GM18526 (cell line): Measurements from ENCODE around the gene DDHD1.

ENCODE experiments used
- POLR2A ChIP-seq: IDR thresholded peaks from 3 replicates; pipeline ENCODE4 v1.6.1; 2011; ENCODE audit not compliant: insufficient read length; ENCODE audit errors: extremely low read depth

The DDHD1 gene

DNA sequence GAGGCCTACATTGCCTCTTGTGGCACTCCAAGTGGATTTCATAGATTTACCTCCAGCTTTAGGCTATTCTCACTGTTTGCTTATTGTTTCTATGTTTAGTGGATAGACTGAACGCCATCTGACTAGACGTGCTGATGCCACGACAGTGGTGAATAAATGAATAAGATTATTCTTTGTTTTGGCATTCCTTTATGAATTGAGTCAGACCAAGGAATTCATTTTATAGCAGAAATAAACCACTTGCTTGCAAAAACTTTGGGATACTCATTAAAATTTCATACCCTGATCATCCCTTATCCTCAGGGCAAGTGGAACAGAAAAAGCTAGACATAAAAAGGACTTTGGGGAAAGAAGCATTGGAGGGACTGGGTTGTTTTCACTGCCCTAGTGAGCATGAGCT, 130.5 kb downstream of the DDHD1 start:
- TF ChIP-seq POLR2A, result no peak

DNA sequence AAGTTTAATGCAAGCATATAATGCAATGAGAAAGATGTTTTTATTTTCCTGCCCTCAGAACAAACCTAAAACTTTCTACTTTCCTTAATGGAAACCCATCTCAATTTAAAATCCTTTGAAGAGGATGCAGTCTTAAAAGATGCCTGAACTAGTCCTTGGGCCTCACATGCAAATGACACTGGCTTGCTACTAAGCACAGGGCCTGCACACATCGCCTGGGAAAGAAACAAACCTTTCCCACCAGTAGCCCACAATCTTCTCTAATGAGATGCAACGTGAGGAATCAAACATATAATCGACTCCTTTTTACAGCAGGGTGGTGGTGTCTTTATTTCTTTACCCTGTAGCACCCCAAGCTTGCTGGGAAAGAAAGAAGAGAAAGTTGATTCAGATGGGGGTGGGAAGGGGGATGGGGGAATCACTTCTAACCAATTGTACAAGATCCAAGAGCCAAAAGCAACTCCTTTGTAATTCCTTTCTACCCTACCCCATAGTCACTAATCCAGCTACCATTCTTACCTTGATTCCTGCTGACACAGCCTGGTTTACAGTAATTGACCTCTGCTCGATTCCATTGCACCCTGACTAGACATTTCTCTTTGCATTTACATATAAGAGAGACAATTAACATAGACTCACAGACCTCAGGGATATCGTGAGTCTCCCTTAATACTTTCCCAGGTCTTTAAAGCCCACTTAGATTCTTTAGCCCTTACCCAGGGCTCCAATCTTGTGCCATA, 132.8 kb downstream of the DDHD1 start:
- no peak for TF ChIP-seq POLR2A

DNA sequence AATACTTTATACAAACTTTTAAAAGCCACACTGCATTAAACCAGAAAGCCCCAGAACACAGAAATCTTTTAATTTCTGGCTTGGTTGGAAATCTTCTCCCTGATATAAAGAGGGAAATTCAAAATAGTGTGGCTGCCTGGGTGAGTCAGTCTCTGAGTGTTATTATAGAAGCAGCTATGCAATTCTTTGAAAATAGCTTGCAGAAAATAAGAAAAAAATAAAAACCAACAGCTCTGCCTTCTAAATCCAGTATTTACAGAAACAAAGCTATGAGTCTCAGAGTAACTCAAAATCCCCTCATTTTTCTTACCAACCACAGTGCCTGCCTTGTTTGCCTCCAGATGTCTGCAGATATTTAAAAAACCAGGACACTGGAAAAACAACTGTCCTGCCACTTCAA, 133.7 kb downstream of the DDHD1 start:
- no peak for TF ChIP-seq POLR2A

DNA sequence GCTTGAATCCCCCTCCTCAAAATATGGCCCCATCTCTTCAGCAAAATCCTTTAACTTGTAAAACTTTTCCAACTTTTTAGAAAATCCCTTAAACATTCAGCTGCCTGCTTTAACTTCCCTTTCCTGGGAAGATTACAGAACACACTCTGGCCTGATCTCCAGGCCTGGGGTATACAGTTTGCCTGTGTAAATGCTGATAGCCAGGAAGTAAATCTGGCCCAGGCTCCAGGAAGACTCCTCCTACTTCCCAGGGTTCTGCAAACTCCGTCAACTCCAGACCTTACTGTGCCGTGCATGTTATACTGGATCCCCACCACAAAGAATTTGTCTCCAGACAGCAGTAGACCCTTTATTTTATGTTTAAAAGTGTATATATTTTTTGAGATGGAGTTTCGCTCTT, 135.3 kb downstream of the DDHD1 start:
- no peak for TF ChIP-seq POLR2A

DNA sequence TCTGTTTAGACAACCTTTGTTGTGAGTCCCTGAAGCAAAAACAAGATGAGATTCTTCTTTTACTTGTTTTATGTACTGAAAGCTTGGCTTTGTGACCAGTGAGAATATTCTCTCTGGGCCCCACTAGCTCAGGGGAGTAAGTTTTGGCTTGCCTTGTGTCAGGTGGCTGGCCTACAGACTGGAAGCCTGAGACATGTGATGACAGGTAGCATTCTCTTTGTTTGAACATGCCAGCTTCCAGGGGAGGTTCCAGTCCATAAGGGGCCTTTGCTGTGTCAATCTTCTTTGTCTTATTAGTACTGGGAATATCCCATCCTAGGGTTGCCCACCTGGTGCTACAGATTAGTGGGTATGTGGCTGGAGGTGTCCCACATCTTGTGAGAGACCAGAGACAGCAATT, 136.2 kb downstream of the DDHD1 start:
- TF ChIP-seq POLR2A, result no peak

DNA sequence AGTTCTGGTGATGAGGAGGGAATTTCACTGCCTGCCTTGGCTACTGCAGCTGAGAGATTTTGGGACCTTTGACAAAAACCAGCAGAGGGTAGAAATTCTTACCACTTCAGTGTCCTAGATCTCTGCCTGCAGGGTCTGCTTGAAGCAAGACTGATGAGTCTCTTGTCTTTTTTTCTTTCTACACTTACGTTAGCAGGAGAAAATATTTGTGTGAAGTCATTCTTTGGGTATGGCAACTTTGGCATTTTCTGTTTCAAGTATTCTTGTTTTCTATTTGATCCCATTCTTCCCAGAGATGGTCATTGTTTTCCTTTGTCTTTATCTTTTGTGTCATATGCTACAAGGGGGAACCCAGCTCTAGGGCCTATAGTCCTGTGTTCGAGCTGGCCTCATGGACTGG, 136.6 kb downstream of the DDHD1 start:
- TF ChIP-seq POLR2A, result no peak

DNA sequence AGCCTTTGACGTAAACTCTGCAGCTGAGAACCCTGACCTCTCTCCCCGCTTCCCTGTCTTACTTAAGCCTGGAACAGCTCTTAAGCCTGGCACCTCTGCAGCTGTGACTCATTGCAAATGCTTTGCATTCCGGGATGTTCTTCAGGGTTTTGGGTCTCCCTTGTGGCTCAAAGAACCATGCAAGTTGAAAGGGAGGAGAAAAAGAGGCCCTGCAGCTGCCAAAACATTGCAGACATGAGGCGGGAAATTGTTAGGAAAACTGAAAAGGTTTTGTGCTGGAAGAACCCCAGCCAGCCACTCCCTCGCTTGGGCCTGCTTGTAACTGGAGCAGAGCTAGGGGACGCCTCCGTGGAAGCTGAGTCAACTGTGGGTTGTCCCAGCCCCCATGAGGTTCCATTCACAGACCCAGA, 142.1 kb downstream of the DDHD1 start:
- TF ChIP-seq POLR2A, result no peak

DNA sequence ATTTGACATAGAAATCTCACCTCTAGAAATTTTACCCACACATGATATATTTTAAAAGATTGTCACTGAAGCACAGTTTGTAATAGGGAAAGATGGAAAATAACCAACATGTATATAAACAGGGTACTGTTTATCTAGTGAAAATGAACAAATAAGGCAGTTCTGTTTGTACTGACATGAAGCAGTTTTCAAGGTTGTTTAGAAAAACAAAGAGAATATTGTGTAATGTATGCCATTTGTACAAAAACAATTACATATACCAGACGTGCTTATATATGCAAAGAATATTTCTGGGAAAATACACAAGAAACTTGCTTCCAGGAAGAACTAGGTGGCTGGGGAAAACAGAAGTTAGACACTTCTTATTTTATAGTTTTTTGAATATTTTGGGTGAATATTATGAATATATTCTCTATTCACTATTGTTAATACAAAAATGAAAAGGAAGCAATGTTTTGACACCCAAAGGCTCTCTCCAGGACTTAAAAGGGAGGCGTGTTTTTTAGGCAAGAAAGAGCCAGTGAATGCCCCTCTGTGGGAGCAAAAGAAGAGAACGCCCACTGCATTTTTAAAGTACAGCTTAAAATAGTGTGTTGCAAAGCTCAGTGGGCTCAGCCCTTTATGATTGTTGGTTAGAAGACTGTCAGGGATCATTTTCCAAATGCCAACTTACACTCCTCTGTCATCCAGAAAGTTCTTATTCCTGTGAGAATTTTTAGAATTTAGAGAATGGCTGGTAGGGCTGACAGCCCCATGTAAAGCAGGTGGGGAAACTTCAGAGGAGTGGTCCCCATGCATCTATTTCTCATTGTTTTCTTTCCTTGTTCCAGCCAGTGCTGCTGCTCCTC, 142.7 kb downstream of the DDHD1 start:
- no peak for TF ChIP-seq POLR2A

DNA sequence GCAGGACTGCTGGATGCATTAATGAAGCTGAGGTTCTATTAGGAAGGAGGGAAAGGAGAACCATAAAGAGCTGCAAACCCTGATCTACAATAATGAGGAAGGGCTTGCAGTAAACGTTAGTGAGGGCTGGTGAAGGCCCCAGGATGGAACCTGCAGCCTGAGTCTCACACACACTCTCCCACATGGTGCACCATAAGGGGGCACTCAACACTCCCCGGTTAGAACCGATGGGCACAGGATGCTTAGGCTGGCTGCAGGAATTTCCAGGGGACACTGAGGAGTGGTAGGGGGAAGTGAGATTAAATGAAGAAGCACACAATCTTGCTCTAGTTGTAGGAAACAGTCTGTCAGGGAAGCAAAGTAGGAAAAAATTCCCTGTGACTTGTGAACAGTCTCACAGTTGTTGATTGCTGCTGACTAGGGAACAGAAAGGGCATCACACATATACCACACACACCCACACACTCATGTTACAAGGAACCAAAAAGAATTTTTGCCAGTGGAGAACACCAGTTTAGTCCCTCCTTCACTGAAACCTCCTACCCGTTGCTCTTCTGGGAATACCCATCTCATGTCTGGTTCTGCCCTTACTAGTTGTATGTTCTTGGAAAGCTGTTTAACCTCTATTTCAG, 146.1 kb downstream of the DDHD1 start:
- no peak for TF ChIP-seq POLR2A

DNA sequence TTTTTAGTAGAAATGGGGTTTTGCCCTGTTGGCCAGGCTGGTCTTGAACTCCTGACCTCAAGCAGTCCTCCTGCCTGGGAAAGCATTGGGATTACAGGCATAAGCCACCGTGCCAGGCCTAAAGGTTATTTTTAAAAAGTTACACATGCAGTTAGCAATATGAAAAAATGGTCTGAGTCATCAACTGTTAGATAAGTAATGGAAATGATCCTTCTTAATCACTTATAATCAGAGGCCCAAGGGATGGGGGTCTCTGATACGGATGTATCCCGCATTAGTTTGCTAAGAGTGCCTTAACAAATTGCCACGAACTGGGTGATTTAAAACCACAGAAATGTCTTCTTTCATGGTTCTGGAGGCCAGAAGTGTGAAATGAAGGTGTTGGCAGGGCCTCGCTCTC, 148.1 kb downstream of the DDHD1 start:
- no peak for TF ChIP-seq POLR2A

DNA sequence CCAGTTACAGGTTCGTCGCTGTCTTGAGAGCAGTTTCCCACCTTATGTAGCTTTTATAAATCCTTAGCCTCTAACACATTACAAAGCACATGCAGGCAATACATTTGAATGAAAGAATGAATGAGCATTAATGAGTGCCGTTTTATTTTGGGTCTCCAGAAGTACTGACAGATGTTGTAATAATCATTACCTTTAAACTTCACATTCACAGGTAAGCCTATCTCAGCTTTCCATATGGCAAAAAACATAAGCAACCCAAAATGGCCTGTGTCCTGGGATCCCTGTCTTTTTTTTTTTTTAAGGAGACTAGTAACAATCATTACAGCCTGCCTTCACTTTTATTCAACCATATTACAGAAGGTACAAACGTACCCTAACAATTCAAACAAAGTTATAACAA, 149.3 kb downstream of the DDHD1 start:
- TF ChIP-seq POLR2A, result no peak

DNA sequence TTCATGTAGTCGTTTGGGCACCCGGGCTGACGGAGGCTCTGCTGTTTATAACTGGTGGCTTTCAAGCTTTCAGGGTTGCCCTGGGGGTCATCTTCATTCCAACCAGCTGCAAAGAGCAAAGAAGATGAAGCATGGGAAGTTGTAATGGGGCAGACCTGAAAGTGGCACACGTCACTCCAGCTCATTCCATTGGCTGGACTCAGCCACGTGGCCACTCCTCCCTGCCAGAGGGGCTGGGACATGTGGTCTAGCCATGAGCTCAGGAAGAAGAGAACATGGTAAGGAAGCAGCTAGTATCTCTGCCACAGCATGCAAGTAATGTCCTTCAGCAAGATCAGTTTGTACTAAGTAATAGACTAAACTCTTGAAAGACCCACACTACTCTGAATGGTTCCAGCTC, 150.5 kb downstream of the DDHD1 start:
- no peak for TF ChIP-seq POLR2A

DNA sequence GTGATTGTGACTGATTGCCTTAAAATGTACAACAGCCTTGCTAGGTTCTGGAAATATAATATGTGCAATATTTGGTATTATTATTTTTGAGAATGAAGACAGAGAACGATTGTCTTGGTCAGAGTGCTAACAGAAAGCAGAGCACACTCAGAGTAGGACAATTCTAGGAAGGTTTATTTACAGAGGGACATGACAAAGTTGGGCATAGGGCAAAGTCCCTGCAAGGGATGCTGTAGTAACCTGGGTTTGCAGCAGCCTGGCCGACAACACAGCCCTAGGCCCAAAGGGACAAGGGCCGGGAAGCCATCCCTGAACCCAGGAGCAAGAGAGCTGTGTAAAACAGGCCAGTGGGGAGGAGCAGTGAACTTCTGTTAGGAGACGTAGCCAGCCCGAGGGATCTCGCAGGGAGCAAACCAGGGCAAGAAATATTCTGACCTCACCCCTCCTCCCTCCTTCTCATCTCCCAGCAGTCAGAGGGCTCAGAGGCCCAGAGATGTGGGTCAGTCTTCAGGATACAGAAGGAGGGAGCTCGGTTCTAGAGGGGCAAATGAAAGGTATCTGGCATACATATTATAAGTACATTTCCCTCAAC, 151.2 kb downstream of the DDHD1 start:
- TF ChIP-seq POLR2A, result no peak

DNA sequence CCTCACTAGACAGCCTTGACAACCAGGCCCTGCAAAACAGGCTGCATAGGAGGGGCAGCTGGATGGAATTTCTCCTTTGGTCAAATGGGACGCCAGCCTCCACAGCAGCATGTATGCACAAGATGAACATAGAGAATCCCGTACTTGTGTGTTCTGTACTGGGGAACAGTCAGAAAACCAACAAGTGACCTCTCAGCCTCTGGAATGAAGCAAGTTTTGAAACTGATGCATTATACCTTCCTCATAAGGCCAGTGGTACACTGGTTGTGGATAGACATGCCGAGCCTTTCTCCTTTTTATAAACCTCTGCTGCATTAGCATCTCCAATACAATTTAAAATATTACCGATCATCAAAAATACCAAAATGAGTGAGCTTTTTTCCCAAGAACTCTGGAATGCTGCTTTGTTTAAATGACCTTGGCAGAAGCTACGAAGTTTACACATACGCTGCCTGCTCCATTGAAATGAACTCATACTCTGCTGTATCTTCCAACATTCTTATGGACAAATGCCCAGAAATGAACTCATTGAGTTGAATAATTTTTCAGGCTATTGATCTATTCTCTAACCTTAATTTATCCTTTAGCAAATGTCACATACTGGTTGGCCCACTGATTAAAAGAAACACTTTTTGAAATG, 154.6 kb downstream of the DDHD1 start:
- no peak for TF ChIP-seq POLR2A

DNA sequence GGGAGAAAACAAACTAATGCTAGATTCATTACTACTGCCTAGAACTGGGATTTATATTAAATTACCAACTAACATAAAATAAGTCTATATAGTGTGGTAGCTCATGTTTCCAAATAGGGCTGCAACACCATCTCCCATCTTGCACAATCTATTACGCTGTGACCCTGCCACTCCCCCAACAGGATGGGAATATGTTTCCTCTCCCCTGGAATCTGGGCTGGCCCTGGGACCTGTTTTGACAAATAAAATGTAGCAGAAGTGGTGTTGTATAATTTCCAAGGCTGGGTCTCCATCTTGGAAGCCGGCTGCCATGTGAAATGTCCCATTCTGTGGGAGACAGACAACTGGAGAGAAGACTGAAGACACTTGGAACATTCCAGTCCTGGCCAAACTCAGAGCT, 156.6 kb downstream of the DDHD1 start:
- no peak for TF ChIP-seq POLR2A
